Right renal pelvis (tissue), 4 donors: Measurements from ENCODE around the gene SYNE3. TPM values are rescaled to one million over a fixed set of nuclear protein-coding genes. Genes with fewer than 3 reads are reported as not detected.
"Not testable (repeated sequence)": the region's sequence is repeated elsewhere in the genome, so short reads cannot be mapped to it uniquely, and the experiment has no call there.

Experiments used
- DNase-seq, 4 donors: peaks; one replicate each; pipeline ENCODE4 v3.0.0-alpha.2; 2013; ENCODE audit warnings: low read depth in 4 of 4, low spot score in 3 of 4, missing footprints in 1 of 4
- polyA plus RNA-seq, 4 donors: library from polyadenylated mRNA; unstranded; fragments of 120-200 nt; gene quantifications; one replicate each; pipeline ENCODE4 v1.2.1, GENCODE V29; 2013; ENCODE audit not compliant: insufficient read length in 4 of 4

The SYNE3 gene
- polyA plus RNA-seq, 4 donors: 1.7 to 2.6 (median 2.3) TPM

GRCh38 chr14:95524706-95525512 lies 8.5 kb upstream of the SYNE3 start:
- no peak for DNase-seq

DNA sequence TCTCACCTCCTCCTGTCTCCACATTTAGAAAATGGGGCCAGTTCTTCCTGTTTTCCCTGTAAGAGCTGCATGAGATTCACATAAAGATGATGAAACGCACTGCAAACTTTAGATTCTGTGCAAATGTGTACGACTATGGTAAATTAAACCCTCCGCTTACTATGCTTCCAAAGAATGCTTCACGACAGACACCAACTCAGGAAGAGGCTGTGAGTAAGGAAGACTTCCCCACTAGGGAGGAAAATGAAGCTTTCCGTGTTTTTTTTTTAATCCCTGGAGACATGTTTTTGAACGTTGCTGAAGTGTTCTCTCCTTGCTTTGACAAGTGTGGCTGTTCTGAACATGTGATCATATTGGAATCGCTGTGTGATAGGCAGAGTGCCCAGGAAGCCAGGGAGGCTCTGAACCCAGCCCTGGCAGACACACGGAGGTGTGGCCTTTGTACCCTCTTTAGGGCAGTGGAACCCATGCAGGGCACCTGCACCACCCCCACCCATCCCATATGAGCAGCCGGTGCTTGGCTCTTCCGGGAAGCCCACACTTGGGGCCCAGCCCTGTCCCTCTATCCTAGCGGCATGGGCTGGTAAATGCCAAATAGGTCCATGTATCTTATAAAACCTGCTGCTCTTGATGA lies 7.5 kb upstream of the SYNE3 start:
- no peak for DNase-seq

DNA sequence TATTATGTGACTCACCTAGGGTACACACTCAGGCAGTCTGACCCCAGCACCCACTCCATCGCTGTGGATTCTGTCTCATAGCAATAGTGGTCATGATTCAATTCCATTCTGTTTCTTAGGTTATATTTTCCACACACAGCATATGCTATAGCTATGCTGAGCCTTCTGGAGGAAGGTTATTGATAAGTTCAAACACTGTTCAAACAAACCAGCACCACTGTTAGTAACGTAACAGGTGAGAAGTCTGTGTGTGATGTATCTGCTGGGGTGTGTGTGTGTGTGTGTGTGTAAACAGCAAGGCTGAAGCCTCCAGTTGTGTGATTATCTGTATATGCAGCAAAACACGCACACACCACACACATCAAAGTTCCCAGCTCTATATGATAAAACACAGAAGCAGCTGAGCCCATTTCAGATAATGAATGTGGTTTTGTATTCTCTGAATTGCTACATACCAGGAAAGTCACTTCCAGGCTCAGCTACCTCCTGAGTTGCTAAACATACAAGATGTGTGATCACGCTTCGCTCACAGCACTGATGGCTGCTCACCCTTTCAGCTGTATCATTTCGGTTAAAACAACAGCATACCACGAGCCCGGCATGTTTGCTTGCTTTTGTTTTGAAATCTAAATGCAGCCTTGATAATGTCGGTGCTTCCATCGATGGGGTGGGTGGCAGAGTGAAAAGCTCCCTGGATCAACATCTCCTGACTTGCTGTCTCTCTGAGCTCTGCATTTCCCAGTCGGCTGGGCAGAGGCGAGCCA lies 6.8 kb upstream of the SYNE3 start:
- no peak for DNase-seq

DNA sequence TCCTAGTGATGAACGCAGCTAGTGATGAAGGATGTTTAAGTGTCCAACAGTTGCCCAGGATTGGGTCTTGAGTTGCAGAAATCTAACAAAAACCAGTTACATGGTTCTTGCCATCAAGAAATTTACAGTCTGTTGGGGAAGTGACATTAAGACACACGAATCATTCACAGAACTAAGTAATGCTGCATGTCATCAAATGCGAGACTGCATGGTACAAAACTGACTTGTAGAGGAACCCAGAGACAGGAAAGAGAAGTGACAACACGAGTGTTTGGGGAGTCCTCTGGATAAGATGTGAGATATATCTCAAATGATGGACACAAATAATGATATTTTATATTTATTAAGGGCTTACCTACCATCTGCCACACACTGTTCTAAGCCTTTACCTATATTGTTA lies 6.1 kb upstream of the SYNE3 start:
- no peak for DNase-seq

DNA sequence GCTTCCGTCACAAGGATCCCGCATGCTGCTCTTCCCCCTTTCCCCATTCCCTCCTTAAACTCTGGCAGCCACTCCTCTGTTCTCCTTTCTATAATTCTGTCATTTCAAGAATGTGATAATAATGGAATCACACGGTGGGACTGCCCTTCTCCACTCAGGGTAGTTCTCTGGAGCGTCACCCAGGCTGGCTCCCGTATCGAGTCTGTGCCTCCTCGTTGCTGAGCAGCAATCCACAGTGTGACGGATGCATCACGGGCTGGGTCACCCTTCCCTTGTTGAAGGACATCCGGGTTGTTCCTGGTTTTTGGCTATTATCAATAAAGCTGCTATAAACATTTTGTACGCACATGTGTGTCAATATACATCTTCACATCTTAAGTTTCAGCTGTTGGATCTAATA lies 5.7 kb upstream of the SYNE3 start:
- no peak for DNase-seq

DNA sequence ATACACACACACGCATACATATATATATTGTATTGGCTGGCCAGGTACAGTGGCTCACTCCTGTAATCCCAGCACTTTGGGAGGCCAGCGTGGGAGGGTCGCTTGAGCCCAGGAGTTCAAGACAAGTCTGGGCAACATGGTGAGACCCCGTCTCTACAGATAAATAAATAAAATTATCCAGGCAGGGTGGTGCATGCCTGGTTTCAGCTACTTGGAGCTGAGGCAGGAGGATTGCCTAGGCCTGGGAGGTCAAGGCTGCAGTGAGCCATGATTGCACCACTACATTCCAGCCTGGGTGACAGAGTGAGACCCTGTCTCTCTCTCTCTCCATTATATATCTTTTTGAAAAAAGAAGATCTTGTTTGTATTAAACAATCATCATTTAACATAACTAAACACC lies 4.6 kb upstream of the SYNE3 start:
- DNase-seq: no peak

DNA sequence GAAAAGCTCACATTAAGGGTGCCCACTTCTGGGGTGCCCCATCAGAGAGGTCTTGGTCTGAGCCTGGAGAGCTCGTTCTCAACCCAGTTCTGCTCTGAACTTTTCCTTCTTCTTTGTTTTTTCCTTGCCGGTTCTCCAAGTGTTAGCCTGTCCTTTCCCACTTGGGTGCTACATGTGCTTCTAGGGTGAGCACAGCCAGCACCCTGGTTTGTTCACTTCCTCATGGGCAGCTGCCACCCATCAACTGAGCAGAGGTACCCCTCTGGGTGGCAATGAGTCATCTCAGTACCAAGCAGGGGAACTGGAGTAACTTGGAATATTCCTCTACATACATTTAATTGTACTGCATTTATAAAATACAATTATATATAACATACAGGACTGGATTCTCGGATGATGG lies 3.9 kb upstream of the SYNE3 start:
- DNase-seq: no peak

DNA sequence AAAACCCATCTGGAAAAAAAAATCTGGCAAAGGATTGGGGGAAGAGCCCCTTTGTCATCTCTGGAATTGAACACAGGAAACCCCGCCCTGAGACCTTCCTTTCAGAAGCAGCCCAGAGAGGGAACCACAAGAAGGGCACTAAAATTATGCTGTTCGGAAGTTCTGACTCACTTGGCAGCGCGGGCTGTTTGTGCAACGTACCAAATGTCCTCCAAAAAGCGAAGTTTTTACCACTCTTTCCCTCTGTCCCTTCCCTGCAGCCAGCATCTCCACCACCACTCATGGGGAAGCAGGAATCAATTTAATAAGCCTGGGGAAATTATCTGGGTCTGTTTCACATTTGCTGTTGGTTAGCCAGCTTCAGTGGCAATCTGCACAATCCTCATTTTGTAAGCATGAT lies 3.2 kb upstream of the SYNE3 start:
- DNase-seq: no peak

DNA sequence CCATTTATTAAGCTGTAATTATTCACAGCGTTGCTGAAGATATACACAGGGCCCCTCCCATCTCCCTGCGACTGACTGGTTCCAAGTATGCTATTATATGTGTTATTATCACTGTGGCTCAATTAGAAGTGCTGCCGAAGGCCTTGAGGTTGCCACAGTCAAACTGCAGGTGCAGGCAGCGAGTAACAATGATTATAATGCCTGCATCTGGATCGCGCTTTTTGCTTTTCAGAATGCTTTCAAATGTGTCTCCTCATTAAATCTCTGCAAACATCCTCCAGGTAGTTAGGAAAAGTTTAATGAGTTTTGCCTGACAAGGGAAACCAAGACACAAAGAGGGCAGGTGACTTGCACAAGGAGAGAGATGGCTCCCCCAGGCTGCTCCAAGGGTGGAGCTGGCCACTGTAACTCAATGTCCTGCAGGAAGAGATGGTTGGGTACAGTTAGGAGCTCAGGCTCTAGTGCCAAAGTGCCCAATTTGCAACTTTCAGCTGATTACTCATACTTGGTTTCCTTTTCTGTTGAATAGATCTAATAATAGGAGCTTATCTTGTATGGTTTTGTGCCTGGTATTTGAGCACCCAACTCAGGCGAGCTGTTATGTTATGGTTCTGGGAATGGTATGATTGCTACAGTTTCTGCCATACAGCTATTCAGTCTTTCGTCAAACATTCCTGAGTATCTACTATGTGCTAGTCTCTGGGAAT lies 1.7 kb upstream of the SYNE3 start:
- DNase-seq: no peak

DNA sequence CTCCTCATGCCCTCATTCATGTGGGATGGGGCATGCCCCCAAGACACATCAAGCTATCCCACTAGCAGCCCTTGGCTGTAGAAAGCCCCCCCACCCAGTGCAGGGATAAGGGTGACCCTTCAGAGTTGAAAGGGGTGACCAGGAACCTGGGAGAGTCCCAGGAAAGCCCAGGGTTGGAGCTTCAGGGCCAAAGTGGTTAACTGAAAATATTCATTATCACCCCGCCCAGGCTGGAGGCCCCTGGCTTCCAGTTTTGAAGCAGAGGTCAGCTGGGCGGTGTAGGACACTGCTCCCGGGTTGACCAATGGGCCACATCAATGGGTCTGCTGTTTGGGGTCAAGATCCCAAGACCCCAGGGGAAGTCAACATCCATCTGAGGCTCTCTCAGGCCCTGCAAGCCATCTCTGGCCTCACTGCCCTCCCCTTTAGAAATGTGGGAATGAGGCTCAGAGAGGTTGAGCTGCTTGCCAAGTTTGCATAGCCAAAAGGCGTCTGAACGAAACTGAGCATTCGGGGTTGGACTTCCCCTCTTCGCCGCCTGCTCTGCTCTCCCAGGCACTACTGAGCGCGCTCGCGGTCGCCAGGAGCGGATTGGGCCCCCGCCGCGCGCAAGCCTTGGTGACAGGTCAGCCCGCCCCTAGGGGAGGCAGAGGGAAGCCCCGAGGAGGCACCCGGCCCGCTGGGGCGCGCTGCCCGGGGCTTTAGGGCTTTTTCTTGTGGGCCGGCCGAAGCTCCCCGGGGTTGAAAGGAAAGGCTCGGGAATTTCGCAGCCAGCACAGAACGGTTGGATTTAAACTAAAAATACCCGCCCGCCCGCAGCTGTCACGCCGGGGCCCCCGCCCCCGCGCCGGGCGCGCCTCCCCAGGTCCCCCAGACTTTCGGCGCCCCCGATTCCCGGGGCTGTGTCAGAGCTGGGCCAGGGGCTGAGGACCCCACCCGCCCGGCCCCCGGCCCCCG lies 576 bp downstream of the SYNE3 start:
- DNase-seq: no peak

GRCh38 chr14:95515080-95515489 lies 1.4 kb downstream of the SYNE3 start:
- DNase-seq: no peak

DNA sequence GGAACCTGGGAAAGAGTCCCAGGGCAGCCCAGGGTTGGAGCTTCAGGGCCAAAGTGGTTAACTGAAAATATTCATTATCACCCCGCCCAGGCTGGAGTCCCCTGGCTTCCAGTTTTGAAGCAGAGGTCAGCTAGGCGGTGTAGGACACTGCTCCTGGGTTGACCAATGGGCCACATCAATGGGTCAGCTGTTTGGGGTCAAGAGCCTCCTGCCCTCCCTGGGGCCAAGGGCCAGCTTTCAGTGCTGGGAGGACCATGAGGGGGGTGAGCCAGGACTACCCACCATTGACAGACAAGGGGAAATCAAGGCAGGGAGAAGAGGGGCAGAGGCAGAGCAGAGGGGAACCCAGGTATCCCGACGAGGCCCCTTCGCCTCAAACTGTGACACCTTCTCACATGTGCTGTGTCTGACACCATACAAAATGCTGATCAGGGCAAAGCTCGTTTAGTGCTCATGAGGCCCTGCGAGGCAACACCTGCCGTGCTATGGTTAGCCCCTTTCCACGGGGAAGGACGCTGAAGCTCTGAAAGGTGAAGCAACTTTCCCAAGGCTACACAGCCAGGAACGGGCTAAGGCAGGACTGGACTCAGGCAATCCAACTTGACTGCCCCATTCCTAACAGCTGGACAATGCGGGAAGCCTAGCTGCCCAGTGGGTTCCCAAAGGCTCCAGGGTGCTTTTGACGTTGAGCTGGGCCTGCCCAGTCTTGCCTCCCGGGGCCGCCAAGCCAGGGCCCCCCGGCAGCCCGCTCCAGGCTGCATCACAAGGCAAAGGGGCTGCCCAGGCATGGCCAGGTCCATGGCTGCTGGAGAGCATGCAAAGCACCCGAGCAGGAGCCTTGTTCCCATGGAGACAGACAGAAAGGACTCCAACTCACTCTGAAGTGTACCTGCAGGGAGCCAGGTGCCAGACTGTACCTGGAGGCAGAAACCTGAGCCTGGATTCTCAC lies 2.0 kb downstream of the SYNE3 start:
- no peak for DNase-seq

GRCh38 chr14:95513291-95513690 lies 3.2 kb downstream of the SYNE3 start:
- no peak for DNase-seq

- no peak for DNase-seq
Observed at GRCh38 chr14:95511687-95512086, 4.8 kb downstream of the SYNE3 start.

DNA sequence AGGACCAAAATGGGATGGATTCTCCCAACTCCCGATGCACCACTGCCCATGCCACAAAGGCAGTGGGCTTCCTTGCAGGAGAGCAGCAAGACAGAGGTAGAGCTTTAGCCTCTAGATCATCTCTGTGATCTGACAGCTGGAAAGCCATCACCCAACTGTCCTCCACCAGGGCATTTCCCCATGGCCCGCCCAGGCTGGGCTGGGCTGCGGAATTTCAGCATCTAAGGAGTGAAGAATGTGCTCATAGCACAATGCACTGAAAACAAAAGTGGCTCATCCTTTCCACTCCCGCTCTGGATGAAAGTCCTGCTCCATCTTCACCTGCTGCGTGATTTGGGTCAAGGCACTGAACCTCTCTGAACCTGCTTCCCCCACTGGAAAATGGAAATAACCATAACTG lies 5.6 kb downstream of the SYNE3 start:
- DNase-seq: no peak

DNA sequence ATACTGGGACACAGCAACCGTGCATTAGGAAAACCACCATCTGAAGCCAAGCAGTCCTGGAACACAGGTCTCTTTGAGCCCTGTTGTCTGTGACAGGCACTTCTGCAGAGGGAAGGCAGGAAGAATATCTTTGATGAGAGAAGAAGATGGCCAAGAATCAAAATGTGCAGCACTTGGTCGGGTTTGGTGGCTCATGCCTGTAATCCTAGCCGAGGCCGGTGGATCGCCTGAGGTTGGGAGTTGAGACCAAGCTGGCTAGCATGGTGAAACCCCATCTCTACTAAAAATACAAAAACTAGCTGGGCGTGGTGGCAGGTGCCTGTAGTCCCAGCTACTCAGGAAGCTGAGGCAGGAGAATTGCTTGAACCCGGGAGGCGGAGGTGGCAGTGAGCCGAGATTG lies 6.1 kb downstream of the SYNE3 start:
- DNase-seq: not testable (repeated sequence)

DNA sequence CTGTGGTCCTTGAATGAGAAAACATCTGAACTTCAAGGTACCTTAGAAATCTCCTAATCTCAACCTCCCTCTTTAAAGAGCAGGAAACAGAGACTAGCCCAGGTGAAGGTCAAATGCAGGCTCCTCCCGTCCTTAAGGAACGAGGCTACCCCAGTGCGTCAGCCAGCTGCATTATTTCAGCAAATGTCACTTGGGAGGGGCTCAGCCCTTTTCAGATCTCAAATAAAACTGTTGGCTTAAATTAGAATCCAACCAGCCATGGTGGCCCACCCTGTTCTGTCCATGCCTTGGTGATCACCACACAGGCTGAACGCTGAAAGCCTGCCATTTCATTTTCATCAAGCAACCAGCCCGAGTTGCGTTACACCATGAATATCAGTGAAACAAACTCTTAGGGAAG lies 7.0 kb downstream of the SYNE3 start:
- no peak for DNase-seq

DNA sequence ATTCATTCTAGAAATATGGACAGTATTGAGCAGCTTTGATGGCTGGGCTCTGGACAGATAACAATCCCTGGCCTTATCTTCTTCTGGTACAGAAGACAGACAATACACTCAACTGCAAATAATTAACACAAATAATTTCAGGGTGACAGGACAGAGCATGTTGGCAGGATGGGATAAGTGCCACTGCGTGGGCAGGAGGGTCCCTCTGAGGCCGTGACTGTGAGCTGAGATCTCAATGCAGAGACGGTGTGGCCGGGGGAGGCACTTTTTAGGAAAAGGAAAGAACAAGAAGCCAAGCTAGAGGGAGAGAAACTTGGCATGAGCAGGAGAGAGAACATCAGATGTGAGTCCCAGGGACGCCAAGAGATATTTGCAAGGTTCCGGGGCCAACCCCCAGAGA lies 8.1 kb downstream of the SYNE3 start:
- no peak for DNase-seq

GRCh38 chr14:95507701-95508103 lies 8.7 kb downstream of the SYNE3 start:
- DNase-seq: no peak
